Measurements from ENCODE around the gene PHC2.

- TF ChIP-seq, protein P1, sequence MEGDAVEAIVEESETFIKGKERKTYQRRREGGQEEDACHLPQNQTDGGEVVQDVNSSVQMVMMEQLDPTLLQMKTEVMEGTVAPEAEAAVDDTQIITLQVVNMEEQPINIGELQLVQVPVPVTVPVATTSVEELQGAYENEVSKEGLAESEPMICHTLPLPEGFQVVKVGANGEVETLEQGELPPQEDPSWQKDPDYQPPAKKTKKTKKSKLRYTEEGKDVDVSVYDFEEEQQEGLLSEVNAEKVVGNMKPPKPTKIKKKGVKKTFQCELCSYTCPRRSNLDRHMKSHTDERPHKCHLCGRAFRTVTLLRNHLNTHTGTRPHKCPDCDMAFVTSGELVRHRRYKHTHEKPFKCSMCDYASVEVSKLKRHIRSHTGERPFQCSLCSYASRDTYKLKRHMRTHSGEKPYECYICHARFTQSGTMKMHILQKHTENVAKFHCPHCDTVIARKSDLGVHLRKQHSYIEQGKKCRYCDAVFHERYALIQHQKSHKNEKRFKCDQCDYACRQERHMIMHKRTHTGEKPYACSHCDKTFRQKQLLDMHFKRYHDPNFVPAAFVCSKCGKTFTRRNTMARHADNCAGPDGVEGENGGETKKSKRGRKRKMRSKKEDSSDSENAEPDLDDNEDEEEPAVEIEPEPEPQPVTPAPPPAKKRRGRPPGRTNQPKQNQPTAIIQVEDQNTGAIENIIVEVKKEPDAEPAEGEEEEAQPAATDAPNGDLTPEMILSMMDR (IDR thresholded peaks at IDR 0.05) = peak; percentile 96 to 99 (median 97)
- peak in 1 of 2 donors; percentile 31 for TF ChIP-seq POLR2AphosphoS5 (IDR thresholded peaks at IDR 0.05)
- TF ChIP-seq EP300 (IDR thresholded peaks at IDR 0.05) = no peak
- TF ChIP-seq POLR2A (IDR thresholded peaks at IDR 0.05) = peak in 1 of 4 donors; percentile 11
These were observed 135.3 kb downstream of the PHC2 start for GRCh38 chr1:33295450-33296081.
